Kidney (tissue), 22 donors: ENCODE data around the gene RNASE3. TPM values are rescaled to one million over a fixed set of nuclear protein-coding genes. Genes with fewer than 3 reads are reported as not detected.
"Not testable (repeated sequence)": the region's sequence is repeated elsewhere in the genome, so short reads cannot be mapped to it uniquely, and the experiment has no call there.

Experiments used
- DNase-seq, 5 donors: peaks; one replicate each; pipeline ENCODE4 v3.0.0-alpha.2; 2013 to 2020
- FAIRE-seq: peaks from 2 replicates; lab custom pipeline; 2012; peaks lifted over from hg19 to GRCh38; lab: Jason Lieb, UNC
- H3K27ac ChIP-seq, 2 donors: one replicate each; pipeline ENCODE4 v1.7.0; 2013; ENCODE audit warnings: low read depth in 2 of 2, low read length in 2 of 2, inconsistent platforms in 1 of 2
- H3K27me3 ChIP-seq: one replicate; pipeline ENCODE4 v1.7.1; 2013; ENCODE audit warnings: low read length, inconsistent platforms; ENCODE audit not compliant: control insufficient read depth, insufficient read depth
- H3K36me3 ChIP-seq, 3 donors: one replicate each; pipeline versions ENCODE4 v1.7.0 to v1.7.1; 2013; ENCODE audit warnings: low read length in 3 of 3, control low read depth in 1 of 3, inconsistent platforms in 1 of 3; ENCODE audit not compliant: insufficient read depth in 3 of 3, control insufficient read depth in 2 of 3
- H3K4me1 ChIP-seq, 3 donors: one replicate each; pipeline versions ENCODE4 v1.7.0 to v1.7.1; 2013; ENCODE audit warnings: low read length in 3 of 3, inconsistent platforms in 1 of 3, low read depth in 1 of 3; ENCODE audit not compliant: control insufficient read depth in 2 of 3, insufficient read depth in 2 of 3
- H3K4me3 ChIP-seq, 3 donors: one replicate each; pipeline versions ENCODE4 v1.7.0 to v1.8.1; 2013; ENCODE audit warnings: low read length in 3 of 3, control low read depth in 1 of 3, inconsistent platforms in 1 of 3
- H3K9ac ChIP-seq, 3 donors: one replicate each; pipeline versions ENCODE4 v1.7.0 to v1.7.1; 2013; ENCODE audit warnings: low read length in 3 of 3, control low read depth in 1 of 3, inconsistent platforms in 1 of 3
- H3K9me3 ChIP-seq, 3 donors: one replicate each; pipeline versions ENCODE4 v1.7.0 to v1.7.1; 2013; ENCODE audit warnings: low read length in 3 of 3, control low read depth in 1 of 3, inconsistent platforms in 1 of 3; ENCODE audit not compliant: control insufficient read depth in 2 of 3, insufficient read depth in 1 of 3
- intact Hi-C: fragments of 100-400 bp; cut with DNase I; formaldehyde crosslinking; loops from one replicate; pipeline ENCODE4 v1.11.1; 2022
- long read RNA-seq, 10 donors: library from polyadenylated mRNA in 1 of 10; unstranded in 1 of 10; transcript quantifications; one replicate each; pipeline ENCODE4 v2.0.0 and lab custom pipeline, GENCODE V29; 2021 to 2026
- polyA plus RNA-seq: library from polyadenylated mRNA; stranded (reverse); fragments of 350-450 nt; fragmentation: Illumina TruSeq; extraction: RNeasy Lipid Tissue Mini Kit (QIAGEN cat#74804); gene quantifications from one replicate; pipeline ENCODE4 v1.2.3, GENCODE V29; 2014; ENCODE audit warnings: low read depth, low replicate concordance; ENCODE audit not compliant: insufficient read depth
- total RNA-seq: library from RNA; stranded (reverse); fragmentation: NEBNext Ultra II Directional; extraction: Animal tissue kit (Norgen Biotek cat#: 25700); gene quantifications from one replicate; pipeline ENCODE4 v1.2.1, GENCODE V29; 2021
- TF ChIP-seq, protein P1 (sequence below): IDR thresholded peaks from 3 replicates; pipeline ENCODE4 v1.5.1; 2012; ENCODE audit warnings: mild to moderate bottlenecking, moderate library complexity, borderline replicate concordance; ENCODE audit not compliant: insufficient read depth; ENCODE audit errors: extremely low read depth
- donor health status: control.
- donor health status: control.
- donor health status: control.
- donor health status: control.
- donor health status: control.
- donor health status: DM: yes; HTN: yes; CAD: no.
- donor health status: Normal renal cell carcinoma (clear cell type).

The RNASE3 gene
- 0.38 TPM for total RNA-seq
- polyA plus RNA-seq = not detected
- long read RNA-seq, donor 1 = 0 reads
- long read RNA-seq, donor 2 = 0 reads
- long read RNA-seq, donor 3 = 0 reads
- long read RNA-seq, donor 4 = 0 reads
- long read RNA-seq, donor 5 = 0 reads
- long read RNA-seq, donor 6 = 0 reads
- long read RNA-seq, donor 7 = 0 reads
- long read RNA-seq, donor 8 = 0 reads
- long read RNA-seq, donor 9 = 0 reads
- long read RNA-seq, donor 10 = 0 reads

DNA sequence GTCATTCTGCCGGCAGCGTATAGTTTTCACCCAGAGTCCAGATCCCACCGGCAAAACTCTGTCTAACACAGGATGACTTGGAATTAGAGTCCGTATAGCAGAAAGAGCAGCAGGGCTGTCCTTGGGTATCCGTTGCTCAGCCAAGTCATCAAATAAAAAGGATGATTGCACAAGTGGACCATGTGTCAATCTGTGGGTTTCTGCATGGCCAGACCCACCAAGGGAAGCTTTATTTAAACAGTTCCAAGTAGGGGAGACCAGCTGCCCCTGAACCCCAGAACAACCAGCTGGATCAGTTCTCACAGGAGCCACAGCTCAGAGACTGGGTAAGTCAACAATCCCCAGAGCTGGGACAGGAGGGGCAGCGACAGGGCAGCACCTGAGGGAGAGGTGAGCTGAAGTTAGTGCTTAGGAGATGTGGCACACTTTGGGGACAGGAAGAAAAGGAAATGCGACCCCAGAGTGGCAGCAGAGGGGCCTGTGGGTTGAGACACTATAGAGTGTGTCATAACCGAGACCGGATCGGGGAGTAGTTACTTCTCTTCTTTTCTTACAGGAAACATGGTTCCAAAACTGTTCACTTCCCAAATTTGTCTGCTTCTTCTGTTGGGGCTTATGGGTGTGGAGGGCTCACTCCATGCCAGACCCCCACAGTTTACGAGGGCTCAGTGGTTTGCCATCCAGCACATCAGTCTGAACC is at the start of gene RNASE3:
TSS of gene RNASE3 (plus strand) at position 260 of the 700 bp plus-strand sequence. CDS start at position 562, 302 bp downstream.
- H3K27me3 ChIP-seq, intact Hi-C loops, FAIRE-seq, H3K4me1 ChIP-seq, H3K9ac ChIP-seq, H3K27ac ChIP-seq, H3K4me3 ChIP-seq, H3K36me3 ChIP-seq, H3K9me3 ChIP-seq, DNase-seq: not testable (repeated sequence)

DNA sequence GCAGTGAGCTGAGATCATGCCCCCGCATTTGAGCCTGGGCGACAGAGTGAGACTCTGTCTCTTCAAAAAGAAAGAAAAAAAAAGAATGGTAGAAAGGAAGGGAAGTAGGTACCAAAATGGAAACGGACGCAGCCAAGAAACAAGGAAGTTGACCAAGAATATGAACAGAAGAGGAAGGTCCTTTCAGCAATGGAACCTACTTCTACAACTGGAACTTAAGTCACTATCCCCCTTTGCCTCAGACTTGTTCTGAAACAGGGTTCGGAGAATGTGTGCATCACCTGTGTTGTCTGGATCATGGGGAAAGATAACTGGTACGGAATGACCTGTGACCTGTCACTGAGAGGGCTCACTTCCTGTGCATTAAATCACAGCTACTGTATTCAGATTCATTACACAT is 44.6 kb upstream of the RNASE3 start:
- H3K36me3 ChIP-seq = no peaks in the 10 kb centered on the region
- FAIRE-seq = no peak
- no peaks in the 10 kb centered on the region for H3K4me1 ChIP-seq
- DNase-seq = no peak
- no peak overlapping the region for H3K27ac ChIP-seq
- H3K9me3 ChIP-seq = no peaks in the 10 kb centered on the region
- no peak overlapping the region for H3K9ac ChIP-seq
- H3K4me3 ChIP-seq = no peak overlapping the region
- intact Hi-C loops = no loop called here
- TF ChIP-seq, protein P1, sequence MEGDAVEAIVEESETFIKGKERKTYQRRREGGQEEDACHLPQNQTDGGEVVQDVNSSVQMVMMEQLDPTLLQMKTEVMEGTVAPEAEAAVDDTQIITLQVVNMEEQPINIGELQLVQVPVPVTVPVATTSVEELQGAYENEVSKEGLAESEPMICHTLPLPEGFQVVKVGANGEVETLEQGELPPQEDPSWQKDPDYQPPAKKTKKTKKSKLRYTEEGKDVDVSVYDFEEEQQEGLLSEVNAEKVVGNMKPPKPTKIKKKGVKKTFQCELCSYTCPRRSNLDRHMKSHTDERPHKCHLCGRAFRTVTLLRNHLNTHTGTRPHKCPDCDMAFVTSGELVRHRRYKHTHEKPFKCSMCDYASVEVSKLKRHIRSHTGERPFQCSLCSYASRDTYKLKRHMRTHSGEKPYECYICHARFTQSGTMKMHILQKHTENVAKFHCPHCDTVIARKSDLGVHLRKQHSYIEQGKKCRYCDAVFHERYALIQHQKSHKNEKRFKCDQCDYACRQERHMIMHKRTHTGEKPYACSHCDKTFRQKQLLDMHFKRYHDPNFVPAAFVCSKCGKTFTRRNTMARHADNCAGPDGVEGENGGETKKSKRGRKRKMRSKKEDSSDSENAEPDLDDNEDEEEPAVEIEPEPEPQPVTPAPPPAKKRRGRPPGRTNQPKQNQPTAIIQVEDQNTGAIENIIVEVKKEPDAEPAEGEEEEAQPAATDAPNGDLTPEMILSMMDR = no peak
- H3K27me3 ChIP-seq = no peaks in the 10 kb centered on the region

DNA sequence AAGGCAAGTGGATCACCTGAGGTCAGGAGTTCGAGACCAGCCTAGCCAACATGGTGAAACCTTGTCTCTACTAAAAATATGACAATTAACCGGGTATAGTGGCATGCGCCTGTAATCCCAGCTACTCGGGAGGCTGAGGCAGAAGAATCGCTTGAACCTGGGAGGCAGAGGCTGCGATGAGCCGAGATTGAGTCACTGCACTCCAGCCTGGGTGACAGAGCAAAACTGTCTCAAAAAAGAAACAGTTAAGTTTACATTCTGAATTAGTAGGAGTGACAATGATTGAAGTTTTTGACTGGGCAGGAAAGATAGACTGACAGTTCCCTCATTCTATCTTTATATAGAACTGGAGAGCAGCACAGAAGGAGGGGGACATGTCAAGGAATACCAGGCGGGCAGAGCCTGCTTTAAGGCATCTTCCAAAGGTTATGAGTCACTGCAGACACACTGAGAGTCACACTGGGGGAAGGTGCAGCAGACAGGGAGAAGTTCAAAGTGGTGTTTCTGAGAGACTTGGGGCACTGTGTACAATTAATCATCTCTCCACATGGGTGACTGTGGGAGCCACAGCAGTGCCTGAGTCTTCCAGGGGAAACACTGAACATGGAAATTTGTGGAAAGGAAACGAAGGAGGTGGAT is 42.8 kb upstream of the RNASE3 start:
- no peak overlapping the region for H3K9ac ChIP-seq
- H3K36me3 ChIP-seq = no peaks in the 10 kb centered on the region
- H3K4me3 ChIP-seq = no peak overlapping the region
- TF ChIP-seq, protein P1 = no peak
- no peak for FAIRE-seq
- no peak overlapping the region for H3K27ac ChIP-seq
- H3K4me1 ChIP-seq = no peaks in the 10 kb centered on the region
- H3K27me3 ChIP-seq = no peaks in the 10 kb centered on the region
- DNase-seq = no peak
- no peaks in the 10 kb centered on the region for H3K9me3 ChIP-seq
- intact Hi-C loops = no loop called here

DNA sequence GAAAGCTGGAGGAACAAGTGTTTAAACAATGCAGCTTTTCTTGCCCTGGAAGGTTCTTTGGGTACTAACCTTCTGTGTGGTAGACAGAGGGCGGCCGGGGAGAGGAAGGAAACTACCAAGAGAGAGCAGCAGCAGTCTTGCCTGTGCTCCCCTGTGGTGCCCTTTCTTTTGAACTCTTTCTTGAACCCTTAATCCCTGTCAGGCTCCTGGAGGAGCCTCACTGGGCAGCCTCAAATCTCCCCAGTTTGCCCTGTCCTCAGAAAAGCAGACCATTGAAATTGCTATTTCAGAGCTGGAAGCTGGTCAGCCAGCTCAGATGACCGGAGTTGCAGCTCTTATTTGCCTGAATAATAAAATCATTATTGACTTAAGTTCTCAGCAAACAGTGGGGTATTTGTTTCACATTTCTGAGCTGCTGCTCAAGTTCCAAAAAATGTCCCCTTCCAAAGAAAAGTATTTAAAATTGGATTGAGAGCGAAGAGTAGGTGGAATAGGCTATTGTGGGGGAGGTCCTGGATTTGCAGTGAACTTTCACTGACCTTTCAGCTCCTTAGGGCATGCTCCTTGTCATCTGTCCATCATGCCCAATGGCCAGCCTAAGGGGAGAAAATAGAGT is 42.1 kb upstream of the RNASE3 start:
- H3K36me3 ChIP-seq = no peaks in the 10 kb centered on the region
- TF ChIP-seq, protein P1 = no peak
- no peaks in the 10 kb centered on the region for H3K27me3 ChIP-seq
- no peak overlapping the region for H3K4me3 ChIP-seq
- no peak for DNase-seq
- FAIRE-seq = no peak
- H3K9ac ChIP-seq = no peak overlapping the region
- intact Hi-C loops = no loop called here
- no peak overlapping the region for H3K27ac ChIP-seq
- H3K9me3 ChIP-seq = no peaks in the 10 kb centered on the region
- no peaks in the 10 kb centered on the region for H3K4me1 ChIP-seq
